IMR-90 (cell line): Measurements from ENCODE around the gene CEACAM6. TPM values are rescaled to one million over a fixed set of nuclear protein-coding genes. Genes with fewer than 3 reads are reported as not detected.

Experiments
- ATAC-seq: fragments of 200-7000 bp; cut with Tn5 transposase; 2 replicates; pipeline ENCODE4 v1.9.1; 2020; ENCODE audit warnings: low read depth, mild to moderate bottlenecking, moderate library complexity
- BruUV-seq: library from RNA; stranded (reverse); fragments of 400-500 nt; replicated peaks from 2 replicates; lab custom pipeline; 2021; lab: Mats Ljungman, UMichigan
- CTCF ChIA-PET: fragments of 300-600 bp; formaldehyde crosslinking; extraction: SDS; loops from one replicate; lab custom pipeline; 2021; ENCODE audit warnings: antibody characterized with exemption; lab: Yijun Ruan, JAX
- POLR2A ChIA-PET: fragments of 300-600 bp; sonication (Branson Sonifier 250); formaldehyde crosslinking; loops from one replicate; lab custom pipeline; 2022; ENCODE audit warnings: antibody characterized with exemption; ENCODE audit not compliant: unreplicated experiment; lab: Charles Lee
- DNase-seq: peaks from one replicate; pipeline ENCODE4 v3.0.0; 2013
- H2AFZ ChIP-seq: replicated peaks from 2 replicates; pipeline ENCODE3; 2013; ENCODE audit warnings: low read length, mild to moderate bottlenecking; ENCODE audit not compliant: poor library complexity
- H2AK5ac ChIP-seq: 2 replicates; pipeline ENCODE4 v1.6.1; 2013; ENCODE audit warnings: low read depth, low read length, inconsistent platforms
- H2AK9ac ChIP-seq: replicated peaks from 2 replicates; pipeline ENCODE3; 2013; ENCODE audit warnings: mild to moderate bottlenecking, low read depth, low read length, moderate library complexity; ENCODE audit not compliant: poor library complexity
- H2BK120ac ChIP-seq: 2 replicates; pipeline ENCODE4 v1.6.1; 2013; ENCODE audit warnings: low read depth, low read length, inconsistent platforms
- H2BK15ac ChIP-seq: 3 replicates; pipeline ENCODE4 v1.6.1; 2013; ENCODE audit warnings: low read depth, low read length, inconsistent platforms
- H2BK20ac ChIP-seq: 2 replicates; pipeline ENCODE4 v1.6.1; 2013; ENCODE audit warnings: low read depth, mild to moderate bottlenecking, inconsistent platforms, low read length, moderate library complexity
- H2BK5ac ChIP-seq: 2 replicates; pipeline ENCODE4 v1.6.1; 2013; ENCODE audit warnings: mild to moderate bottlenecking, low read depth, low read length, inconsistent platforms; ENCODE audit not compliant: poor library complexity, severe bottlenecking
- H3K14ac ChIP-seq: replicated peaks from 2 replicates; pipeline ENCODE4 v1.6.1; 2013; ENCODE audit warnings: low read depth, low read length, inconsistent platforms
- H3K18ac ChIP-seq: 2 replicates; pipeline ENCODE4 v1.6.1; 2013; ENCODE audit warnings: low read depth, low read length, control low read depth
- H3K23ac ChIP-seq: 2 replicates; pipeline ENCODE4 v1.6.1; 2013; ENCODE audit warnings: low read depth, low read length, inconsistent platforms
- H3K27ac ChIP-seq: 2 replicates; pipeline ENCODE4 v1.5.1; 2013; ENCODE audit warnings: mild to moderate bottlenecking, control low read depth, low read length; ENCODE audit not compliant: insufficient read depth
- H3K27me3 ChIP-seq: 2 replicates; pipeline ENCODE4 v1.6.1; 2013; ENCODE audit warnings: low read length; ENCODE audit not compliant: control insufficient read depth, insufficient read depth
- H3K36me3 ChIP-seq: 2 replicates; pipeline ENCODE4 v1.6.1; 2013; ENCODE audit warnings: low read length, mixed read lengths; ENCODE audit not compliant: control insufficient read depth, insufficient read depth
- H3K4ac ChIP-seq: 2 replicates; pipeline ENCODE4 v1.6.1; 2013; ENCODE audit warnings: low read depth, low read length, inconsistent platforms
- H3K4me1 ChIP-seq: 2 replicates; pipeline ENCODE4 v1.6.1; 2013; ENCODE audit warnings: low read length, mixed read lengths; ENCODE audit not compliant: control insufficient read depth, insufficient read depth
- H3K4me2 ChIP-seq: 2 replicates; pipeline ENCODE4 v1.6.1; 2013; ENCODE audit warnings: low read depth, mild to moderate bottlenecking, control low read depth, low read length, moderate library complexity
- H3K4me3 ChIP-seq: 2 replicates; pipeline ENCODE4 v1.5.1; 2013; ENCODE audit warnings: low read depth, mild to moderate bottlenecking, control low read depth, low read length, moderate library complexity; ENCODE audit not compliant: insufficient read depth
- H3K56ac ChIP-seq: 2 replicates; pipeline ENCODE4 v1.6.1; 2013; ENCODE audit warnings: low read length, inconsistent platforms; ENCODE audit not compliant: insufficient read depth; ENCODE audit errors: extremely low read depth
- H3K79me1 ChIP-seq, 2 experiments: 2 replicates each; pipeline ENCODE4 v1.6.1; 2013; ENCODE audit warnings: low read length in 2 of 2, inconsistent platforms in 1 of 2, low read depth in 1 of 2
- H3K9ac ChIP-seq: 2 replicates; pipeline ENCODE4 v1.6.1; 2013; ENCODE audit warnings: low read depth, low read length, control low read depth
- H3K9me1 ChIP-seq: 2 replicates; pipeline ENCODE4 v1.6.1; 2013; ENCODE audit warnings: low read length, inconsistent platforms; ENCODE audit not compliant: insufficient read depth
- H3K9me3 ChIP-seq: 2 replicates; pipeline ENCODE4 v1.6.1; 2013; ENCODE audit warnings: low read length; ENCODE audit not compliant: control insufficient read depth, insufficient read depth
- H4K20me1 ChIP-seq: 2 replicates; pipeline ENCODE4 v1.6.1; 2013; ENCODE audit warnings: low read length, inconsistent platforms; ENCODE audit not compliant: insufficient read depth
- H4K5ac ChIP-seq: 2 replicates; pipeline ENCODE4 v1.6.1; 2013; ENCODE audit warnings: mild to moderate bottlenecking, low read depth, low read length, control low read depth
- H4K8ac ChIP-seq, 2 experiments: 2 replicates each; pipeline ENCODE4 v1.6.1; 2013; ENCODE audit warnings: low read depth in 2 of 2, low read length in 2 of 2, control low read depth in 1 of 2, inconsistent platforms in 1 of 2
- H4K91ac ChIP-seq: 2 replicates; pipeline ENCODE4 v1.6.1; 2013; ENCODE audit warnings: low read depth, low read length, inconsistent platforms; ENCODE audit not compliant: insufficient read depth
- BHLHE40 ChIP-seq: fragments of 150-350 bp; IDR thresholded peaks from 2 replicates; pipeline ENCODE4 v1.6.1; 2016; ENCODE audit warnings: mild to moderate bottlenecking, low read depth, low read length
- CHD1 ChIP-seq: IDR thresholded peaks from 2 replicates; pipeline ENCODE4 v1.6.1; 2012; ENCODE audit warnings: low read depth, low read length, improper control_type of control experiment
- FOS ChIP-seq: fragments of 150-350 bp; IDR thresholded peaks from 2 replicates; pipeline ENCODE4 v1.6.1; 2016; ENCODE audit warnings: low read depth, low read length
- MAFK ChIP-seq: IDR thresholded peaks from 2 replicates; pipeline ENCODE4 v1.6.1; 2012; ENCODE audit warnings: low read depth, low read length, improper control_type of control experiment
- MXI1 ChIP-seq: IDR thresholded peaks from 2 replicates; pipeline ENCODE4 v1.6.1; 2012; ENCODE audit warnings: low read depth, mild to moderate bottlenecking, low read length, moderate library complexity, borderline replicate concordance
- RFX5 ChIP-seq: IDR thresholded peaks from 2 replicates; pipeline ENCODE4 v1.8.0; 2012; ENCODE audit warnings: low read depth, mild to moderate bottlenecking, low read length, moderate library complexity
- SMC3 ChIP-seq: fragments of 150-350 bp; IDR thresholded peaks from 2 replicates; pipeline ENCODE4 v1.6.1; 2016; ENCODE audit warnings: low read depth, mild to moderate bottlenecking, antibody characterized with exemption, low read length, moderate library complexity
- WGBS, 2 experiments: methylation state at CpG; one replicate each; pipeline versions ENCODE4 v1.1.5 to v1.1.7; 2013; ENCODE audit warnings: missing lambda C conversion rate in 2 of 2; ENCODE audit not compliant: insufficient read length in 1 of 2; ENCODE audit errors: extremely low coverage in 2 of 2; 5-methylcytosine and 5-hydroxymethylcytosine counted together
- dilution Hi-C: fragments of 300-500 bp; cut with HindIII; formaldehyde crosslinking; loops from one replicate; pipeline ENCODE4 v1.14.3; 2018; ENCODE audit warnings: low sequenced_read_pairs; ENCODE audit not compliant: unreplicated experiment
- in situ Hi-C: fragments of 300-500 bp; cut with MboI; formaldehyde crosslinking; loops from 3 replicates; pipeline ENCODE4 v1.14.3; 2019; ENCODE audit warnings: low sequenced_read_pairs, inconsistent platforms, mixed read lengths
- intact Hi-C: fragments of 100-400 bp; cut with micrococcal nuclease; formaldehyde crosslinking; loops from 2 replicates; pipeline ENCODE4 v1.10.0; 2022
- polyA plus RNA-seq, 3 experiments: library from polyadenylated mRNA; depleted of rRNA; stranded (reverse); fragments of >200 nt; gene quantifications; 2 replicates each; pipeline ENCODE4 v1.2.3, GENCODE V29; 2012; ENCODE audit warnings: low replicate concordance in 1 of 3
- total RNA-seq: library from RNA; depleted of rRNA; stranded (reverse); fragments of >200 nt; gene quantifications from 2 replicates; pipeline ENCODE4 v1.2.3, GENCODE V29; 2012
- TF ChIP-seq, protein P1 (sequence below): conservative IDR thresholded peaks from 2 replicates; pipeline ENCODE4 v1.5.1; 2012; ENCODE audit warnings: mild to moderate bottlenecking, low read depth, low read length, improper control_type of control experiment

CEACAM6 gene
- total and polyA plus RNA-seq, 2 of the 4 experiments (the other 2 are of a cell fraction): not detected

DNA sequence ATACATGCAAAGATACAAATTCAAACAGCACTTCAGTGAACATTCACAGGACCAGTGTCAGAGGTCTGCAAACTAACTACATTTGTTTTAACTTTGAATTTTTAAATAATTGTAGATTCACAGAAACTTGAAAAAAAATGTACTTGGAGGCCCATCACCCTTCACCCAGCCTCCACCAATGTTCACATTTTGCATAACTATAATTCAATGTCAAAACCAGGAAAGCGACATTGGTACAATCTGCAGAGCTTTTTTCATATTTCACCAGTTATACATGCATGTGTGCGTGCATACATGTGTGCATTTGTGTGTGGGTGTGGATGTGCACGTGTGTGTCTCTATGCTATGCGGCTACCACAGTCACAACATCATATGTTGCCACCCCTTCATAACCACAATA lies 60.0 kb downstream of the CEACAM6 start:
- no peak overlapping the region for H3K23ac ChIP-seq
- H3K4ac ChIP-seq: no peak overlapping the region
- no peak overlapping the region for H3K56ac ChIP-seq
- H3K9me3 ChIP-seq: no peaks in the 10 kb centered on the region
- in situ Hi-C loops (no loop called here), dilution Hi-C loops (no loop called here), intact Hi-C loops (no loop called here)
- no peak overlapping the region for H2BK5ac ChIP-seq
- BruUV-seq: no TSS peak
- no peaks in the 10 kb centered on the region for H3K4me1 ChIP-seq
- WGBS, 2 experiments: no CpG with 5 or more reads among the region's 4 CpGs
- H4K5ac ChIP-seq: no peak overlapping the region
- no peaks in the 10 kb centered on the region for H3K79me1 ChIP-seq
- no peak overlapping the region for H4K91ac ChIP-seq
- H2BK120ac ChIP-seq: no peak overlapping the region
- H3K36me3 ChIP-seq: no peaks in the 10 kb centered on the region
- no peak overlapping the region for H2AK5ac ChIP-seq
- DNase-seq: no peak
- no peak overlapping the region for H3K27ac ChIP-seq
- H4K20me1 ChIP-seq: no peaks in the 10 kb centered on the region
- H3K27me3 ChIP-seq: no peaks in the 10 kb centered on the region
- H3K14ac ChIP-seq: no peak overlapping the region
- H3K4me2 ChIP-seq: no peak overlapping the region
- H3K18ac ChIP-seq: no peak overlapping the region
- TF ChIP-seq, protein P1, sequence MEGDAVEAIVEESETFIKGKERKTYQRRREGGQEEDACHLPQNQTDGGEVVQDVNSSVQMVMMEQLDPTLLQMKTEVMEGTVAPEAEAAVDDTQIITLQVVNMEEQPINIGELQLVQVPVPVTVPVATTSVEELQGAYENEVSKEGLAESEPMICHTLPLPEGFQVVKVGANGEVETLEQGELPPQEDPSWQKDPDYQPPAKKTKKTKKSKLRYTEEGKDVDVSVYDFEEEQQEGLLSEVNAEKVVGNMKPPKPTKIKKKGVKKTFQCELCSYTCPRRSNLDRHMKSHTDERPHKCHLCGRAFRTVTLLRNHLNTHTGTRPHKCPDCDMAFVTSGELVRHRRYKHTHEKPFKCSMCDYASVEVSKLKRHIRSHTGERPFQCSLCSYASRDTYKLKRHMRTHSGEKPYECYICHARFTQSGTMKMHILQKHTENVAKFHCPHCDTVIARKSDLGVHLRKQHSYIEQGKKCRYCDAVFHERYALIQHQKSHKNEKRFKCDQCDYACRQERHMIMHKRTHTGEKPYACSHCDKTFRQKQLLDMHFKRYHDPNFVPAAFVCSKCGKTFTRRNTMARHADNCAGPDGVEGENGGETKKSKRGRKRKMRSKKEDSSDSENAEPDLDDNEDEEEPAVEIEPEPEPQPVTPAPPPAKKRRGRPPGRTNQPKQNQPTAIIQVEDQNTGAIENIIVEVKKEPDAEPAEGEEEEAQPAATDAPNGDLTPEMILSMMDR: no peak
- TF ChIP-seq SMC3 (no peak), MXI1 (no peak), RFX5 (no peak), MAFK (no peak), BHLHE40 (no peak), CHD1 (no peak), FOS (no peak)
- H2BK20ac ChIP-seq: no peak overlapping the region
- ChIA-PET CTCF (no interaction called here), POLR2A (no interaction called here)
- H2BK15ac ChIP-seq: no peak overlapping the region
- no peaks in the 10 kb centered on the region for H3K9me1 ChIP-seq
- no peak overlapping the region for H3K9ac ChIP-seq
- no peak for ATAC-seq
- H2AFZ ChIP-seq: no peak overlapping the region
- no peak overlapping the region for H3K4me3 ChIP-seq
- no peak overlapping the region for H4K8ac ChIP-seq
- no peak overlapping the region for H2AK9ac ChIP-seq
